Activated naive CD8-positive, alpha-beta T cell (primary cell): Measurements from ENCODE around the gene HOXA9.

ENCODE experiments used
- H3K27ac Mint-ChIP-seq: one replicate; pipeline ENCODE4 v1.8.0; 2021; ENCODE audit warnings: mixed read lengths
- H3K27me3 Mint-ChIP-seq: one replicate; pipeline ENCODE4 v1.8.0; 2021; ENCODE audit warnings: mixed read lengths
- H3K36me3 Mint-ChIP-seq: one replicate; pipeline ENCODE4 v1.8.0; 2021; ENCODE audit warnings: mixed read lengths
- H3K4me1 Mint-ChIP-seq: one replicate; pipeline ENCODE4 v1.8.0; 2021; ENCODE audit warnings: low read depth, mixed read lengths
- H3K4me3 Mint-ChIP-seq: one replicate; pipeline ENCODE4 v1.8.0; 2021; ENCODE audit warnings: mild to moderate bottlenecking, mixed read lengths
- H3K9me3 Mint-ChIP-seq: one replicate; pipeline ENCODE4 v1.8.0; 2021; ENCODE audit warnings: low read depth, mixed read lengths

The HOXA9 gene

GRCh38 chr7:27159266-27160144 lies 5.8 kb downstream of the HOXA9 start:
- Mint-ChIP-seq H3K4me3 (peak overlapping the region; percentile 72), H3K36me3 (peaks cover 3% of the 10 kb centered on the region), H3K9me3 (no peaks in the 10 kb centered on the region), H3K27ac (peak overlapping the region; percentile 35), H3K4me1 (peaks cover 43% of the 10 kb centered on the region), H3K27me3 (peaks cover 53% of the 10 kb centered on the region)

GRCh38 chr7:27158436-27159265 lies 6.7 kb downstream of the HOXA9 start:
- Mint-ChIP-seq H3K27me3 (peaks cover 55% of the 10 kb centered on the region), H3K9me3 (no peaks in the 10 kb centered on the region), H3K36me3 (peaks cover 3% of the 10 kb centered on the region), H3K27ac (no peak overlapping the region), H3K4me3 (no peak overlapping the region), H3K4me1 (peaks cover 51% of the 10 kb centered on the region)

- H3K9me3 Mint-ChIP-seq, result no peaks in the 10 kb centered on the region
- H3K36me3 Mint-ChIP-seq, result peaks cover 3% of the 10 kb centered on the region
- H3K27ac Mint-ChIP-seq, result peak overlapping the region; percentile 16
- H3K4me3 Mint-ChIP-seq, result peak overlapping the region; percentile 35
- H3K27me3 Mint-ChIP-seq, result peaks cover 56% of the 10 kb centered on the region
- H3K4me1 Mint-ChIP-seq, result peaks cover 51% of the 10 kb centered on the region
These were observed 7.5 kb downstream of the HOXA9 start for GRCh38 chr7:27157702-27158431.

DNA sequence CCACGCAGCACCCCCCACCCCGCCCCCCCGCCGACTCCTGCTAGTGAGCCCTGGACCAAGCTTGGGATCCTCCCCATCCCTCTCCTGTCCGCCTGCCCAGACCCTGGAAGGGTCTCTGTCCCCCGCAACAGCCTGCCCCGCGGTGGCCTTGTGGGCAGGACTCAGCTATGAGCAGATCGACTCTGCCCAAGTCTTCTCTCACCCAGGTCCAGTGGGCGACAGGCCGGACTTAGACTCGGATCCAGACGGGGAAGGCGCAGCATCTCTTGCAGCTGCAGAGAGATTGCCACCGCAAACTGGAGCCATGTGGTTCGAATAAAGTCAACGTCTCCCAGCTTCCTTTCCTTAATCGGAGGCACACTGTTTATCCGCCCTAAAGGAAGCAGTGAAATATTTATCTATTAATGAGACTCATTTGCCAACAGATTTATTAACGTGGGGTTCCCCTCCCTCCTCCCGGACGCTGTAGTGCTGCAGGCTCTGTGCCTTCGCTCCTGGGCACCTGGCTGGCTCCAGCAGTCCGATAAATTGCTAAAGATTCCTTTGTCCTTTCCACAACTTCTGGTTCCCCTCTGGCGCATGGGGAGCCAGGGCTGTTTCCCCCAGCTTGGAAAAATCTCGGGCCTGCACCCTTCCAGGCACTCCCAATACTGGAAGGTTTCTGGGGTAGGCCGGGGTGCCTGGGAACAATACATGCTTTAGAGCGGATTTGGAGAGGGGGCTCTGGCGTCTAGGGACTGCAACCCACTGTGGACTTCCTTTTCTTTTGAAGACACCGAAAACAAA lies 8.2 kb downstream of the HOXA9 start:
- Mint-ChIP-seq H3K36me3 (peaks cover 3% of the 10 kb centered on the region), H3K27me3 (peaks cover 54% of the 10 kb centered on the region), H3K27ac (peak overlapping the region; percentile 61), H3K4me3 (peak overlapping the region; percentile 32), H3K9me3 (no peaks in the 10 kb centered on the region), H3K4me1 (peaks cover 52% of the 10 kb centered on the region)

DNA sequence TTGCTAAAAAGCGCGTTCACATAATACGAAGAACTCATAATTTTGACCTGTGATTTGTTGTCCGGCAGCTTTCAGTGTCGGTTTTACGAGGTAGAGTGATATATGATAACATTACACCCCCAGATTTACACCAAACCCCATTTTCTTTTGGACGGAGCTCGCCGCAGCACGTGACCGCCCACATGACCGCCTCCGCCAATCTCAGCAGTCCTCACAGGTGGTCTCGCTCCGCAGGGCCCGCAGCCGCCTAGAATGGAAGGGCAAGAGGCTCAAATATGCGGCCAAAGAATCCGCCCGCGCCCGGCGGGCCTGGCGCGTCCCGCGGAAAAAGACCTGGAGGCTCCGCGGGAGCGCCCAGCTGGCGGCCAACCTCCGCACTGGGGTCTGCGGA lies 8.8 kb downstream of the HOXA9 start, which contains the start of gene HOXA7:
HOXA7 (minus strand) TSS at position 168 of the 391 bp plus-strand sequence; CDS start at position 38, 130 bp downstream.
- Mint-ChIP-seq H3K4me1 (peaks cover 58% of the 10 kb centered on the region), H3K9me3 (no peaks in the 10 kb centered on the region), H3K27me3 (peaks cover 58% of the 10 kb centered on the region), H3K4me3 (peak within 1 kb of the TSS; percentile 83), H3K27ac (peak within 1 kb of the TSS; percentile 76), H3K36me3 (peaks cover 3% of the 10 kb centered on the region)

GRCh38 chr7:27155816-27156507 lies 9.4 kb downstream of the HOXA9 start:
- Mint-ChIP-seq H3K36me3 (peaks cover 3% of the 10 kb centered on the region), H3K9me3 (no peaks in the 10 kb centered on the region), H3K4me3 (peak overlapping the region; percentile 83), H3K27me3 (peaks cover 59% of the 10 kb centered on the region), H3K4me1 (peaks cover 60% of the 10 kb centered on the region), H3K27ac (peak overlapping the region; percentile 76)

DNA sequence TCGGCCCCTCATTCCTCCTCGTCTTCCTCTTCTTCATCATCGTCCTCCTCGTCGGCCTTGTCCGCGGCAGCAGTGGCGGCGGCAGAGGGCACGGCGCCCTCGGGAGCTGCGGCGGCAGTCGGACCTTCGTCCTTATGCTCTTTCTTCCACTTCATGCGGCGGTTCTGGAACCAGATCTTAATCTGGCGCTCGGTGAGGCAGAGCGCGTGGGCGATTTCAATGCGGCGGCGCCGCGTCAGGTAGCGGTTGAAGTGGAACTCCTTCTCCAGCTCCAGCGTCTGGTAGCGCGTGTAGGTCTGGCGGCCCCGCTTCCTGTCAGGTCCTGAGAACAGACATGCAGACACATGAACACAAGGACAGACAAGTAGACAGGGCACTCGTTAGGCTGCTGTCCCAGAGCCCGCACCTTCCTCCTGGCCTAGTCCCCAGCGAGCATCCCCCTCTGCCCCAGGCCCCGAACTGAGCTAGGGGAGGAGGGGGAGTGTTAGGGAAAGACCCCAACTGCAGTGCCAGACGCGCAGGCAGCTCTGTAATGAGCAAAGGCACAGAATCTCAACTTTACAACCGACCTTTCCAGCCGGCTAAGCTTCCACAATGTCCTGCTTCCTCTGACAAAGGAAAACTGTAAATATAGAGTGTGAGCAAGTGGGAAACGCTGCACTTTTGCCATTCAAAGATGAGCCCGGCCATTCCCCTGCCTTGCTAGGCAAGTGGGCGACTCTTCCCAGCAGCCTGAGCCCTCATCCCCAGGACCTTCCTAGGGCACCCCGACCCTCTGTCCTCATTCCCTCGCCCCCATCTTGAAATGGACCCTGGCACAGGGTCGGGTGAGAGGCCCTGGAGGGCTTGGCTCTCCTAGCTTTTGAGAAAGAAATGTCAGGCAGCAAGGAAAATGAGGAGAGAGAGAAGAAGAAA lies 10.2 kb downstream of the HOXA9 start:
- Mint-ChIP-seq H3K36me3 (peaks cover 3% of the 10 kb centered on the region), H3K27me3 (peaks cover 63% of the 10 kb centered on the region), H3K4me1 (peaks cover 64% of the 10 kb centered on the region), H3K9me3 (no peaks in the 10 kb centered on the region), H3K4me3 (peak overlapping the region; percentile 83), H3K27ac (peak overlapping the region; percentile 76)

GRCh38 chr7:27154369-27154768 lies 11.0 kb downstream of the HOXA9 start:
- H3K9me3 Mint-ChIP-seq, result no peaks in the 10 kb centered on the region
- peaks cover 66% of the 10 kb centered on the region for H3K27me3 Mint-ChIP-seq
- H3K36me3 Mint-ChIP-seq, result peaks cover 3% of the 10 kb centered on the region
- H3K4me1 Mint-ChIP-seq, result peaks cover 59% of the 10 kb centered on the region
- peak overlapping the region; percentile 17 for H3K4me3 Mint-ChIP-seq
- H3K27ac Mint-ChIP-seq, result no peak overlapping the region

DNA sequence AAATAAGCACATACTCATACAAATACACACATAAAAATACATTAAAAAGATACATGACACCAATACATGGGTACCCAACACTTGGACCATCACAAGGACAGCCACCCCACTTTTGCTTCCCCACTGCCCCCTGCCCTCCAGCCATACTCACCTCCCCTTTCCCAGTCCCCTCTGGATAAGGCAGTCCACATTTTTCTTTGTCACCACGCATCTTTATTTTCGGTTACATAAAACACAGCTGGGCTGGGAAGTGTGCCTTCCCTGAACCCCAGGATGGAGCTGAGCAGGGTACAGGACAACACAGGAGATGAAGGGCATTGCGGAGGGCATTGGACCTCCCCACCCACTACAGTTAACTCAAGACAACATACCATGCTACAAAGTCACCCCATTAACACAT lies 11.8 kb downstream of the HOXA9 start:
- Mint-ChIP-seq H3K27me3 (peaks cover 64% of the 10 kb centered on the region), H3K4me3 (no peak overlapping the region)

GRCh38 chr7:27152816-27153442 lies 12.4 kb downstream of the HOXA9 start:
- peaks cover 57% of the 10 kb centered on the region for H3K4me1 Mint-ChIP-seq
- peaks cover 3% of the 10 kb centered on the region for H3K36me3 Mint-ChIP-seq
- no peak overlapping the region for H3K27ac Mint-ChIP-seq
- H3K4me3 Mint-ChIP-seq, result no peak overlapping the region
- H3K9me3 Mint-ChIP-seq, result no peaks in the 10 kb centered on the region
- peaks cover 66% of the 10 kb centered on the region for H3K27me3 Mint-ChIP-seq

More for the DNA sequence above, 11.8 kb downstream of the HOXA9 start:
- no peak overlapping the region for H3K27ac Mint-ChIP-seq
- no peaks in the 10 kb centered on the region for H3K9me3 Mint-ChIP-seq
- peaks cover 55% of the 10 kb centered on the region for H3K4me1 Mint-ChIP-seq
- peaks cover 3% of the 10 kb centered on the region for H3K36me3 Mint-ChIP-seq

DNA sequence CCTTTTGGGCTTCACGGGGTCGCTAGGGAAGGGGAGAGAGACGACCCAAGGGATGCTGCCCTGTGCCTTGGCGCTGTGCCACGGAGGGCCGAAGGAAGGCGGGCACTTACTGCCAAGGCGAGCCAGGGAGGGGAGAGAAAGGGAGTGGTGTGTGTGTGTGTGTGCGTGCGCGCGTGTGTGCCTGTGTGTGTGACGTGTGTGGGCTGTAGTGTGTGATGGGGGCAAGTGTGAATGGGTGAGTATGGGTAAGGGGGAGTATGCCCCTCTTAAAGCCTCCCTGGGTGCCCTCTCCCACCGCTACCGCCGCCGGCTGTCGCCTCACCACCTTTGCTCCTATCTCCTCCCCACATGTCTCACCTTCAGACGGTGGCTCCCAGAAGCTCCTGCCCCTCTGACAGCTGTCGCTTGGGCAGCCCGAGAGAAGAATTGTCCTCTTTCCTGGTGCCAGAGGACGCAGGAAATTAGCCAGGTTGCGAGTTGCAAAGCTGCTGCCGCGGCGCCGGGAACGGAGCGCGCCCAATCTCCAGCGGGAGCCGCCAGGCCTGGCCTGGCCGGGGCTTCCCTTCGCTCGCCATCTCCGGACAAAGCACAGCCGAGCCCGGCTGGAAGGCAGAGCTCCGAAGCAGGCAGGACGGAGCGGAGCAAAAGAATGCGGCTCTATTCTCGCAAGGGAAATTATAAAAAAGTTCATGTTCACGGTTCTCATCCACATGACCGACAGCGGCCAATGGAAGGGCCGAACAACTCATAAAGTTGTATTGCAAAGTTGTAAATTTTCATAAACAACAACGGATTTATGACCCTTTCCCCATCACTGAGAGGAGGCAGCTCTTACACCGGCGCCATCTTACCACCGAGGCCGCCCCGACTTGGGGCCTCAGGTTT lies 13.2 kb downstream of the HOXA9 start, which contains the start of gene HOXA3:
HOXA3 (minus strand) TSS at position 653 of the 885 bp plus-strand sequence. CDS start 41,943 bp downstream, outside the sequence.
- H3K27ac Mint-ChIP-seq, result peak within 1 kb of the TSS; percentile 2
- peaks cover 50% of the 10 kb centered on the region for H3K4me1 Mint-ChIP-seq
- H3K27me3 Mint-ChIP-seq, result peaks cover 64% of the 10 kb centered on the region
- H3K4me3 Mint-ChIP-seq, result peak within 1 kb of the TSS; percentile 76
- no peaks in the 10 kb centered on the region for H3K9me3 Mint-ChIP-seq
- peaks cover 3% of the 10 kb centered on the region for H3K36me3 Mint-ChIP-seq
